Activated T-cell treated with anti-CD3 and anti-CD28 coated beads, Interleukin-2, amount 50 U/mL, for 72 hours (primary cell): ENCODE results near the gene FES. TPM values are rescaled to one million over a fixed set of nuclear protein-coding genes. Genes with fewer than 3 reads are reported as not detected.
"Not testable (repeated sequence)": the region's sequence is repeated elsewhere in the genome, so short reads cannot be mapped to it uniquely, and the experiment has no call there.

Experiments
- ATAC-seq, 2 donors: fragments of 150-1000 bp; cut with Tn5 transposase; replicated peaks in 1 of 2; 2 replicates each; pipeline ENCODE4 v1.10.0; 2021; ENCODE audit warnings: moderate library complexity in 2 of 2, mild to moderate bottlenecking in 1 of 2
- DNase-seq, 2 donors: peaks; one replicate each; pipeline ENCODE4 v3.0.0; 2021 to 2022; ENCODE audit warnings: mixed read lengths in 1 of 2
- H3K27ac Mint-ChIP-seq: one replicate; pipeline ENCODE4 v1.8.0; 2022; ENCODE audit warnings: mild to moderate bottlenecking, moderate library complexity, mixed read lengths
- H3K27me3 Mint-ChIP-seq: one replicate; pipeline ENCODE4 v1.8.0; 2022; ENCODE audit warnings: low read depth, mixed read lengths
- H3K36me3 Mint-ChIP-seq, 2 donors: one replicate each; pipeline ENCODE4 v1.8.0; 2022; ENCODE audit warnings: mixed read lengths in 2 of 2, mild to moderate bottlenecking in 1 of 2; ENCODE audit not compliant: insufficient read depth in 2 of 2
- H3K4me1 Mint-ChIP-seq: one replicate; pipeline ENCODE4 v1.8.0; 2022; ENCODE audit warnings: low read depth, mixed read lengths
- H3K4me3 Mint-ChIP-seq, 2 donors: one replicate each; pipeline ENCODE4 v1.8.0; 2022; ENCODE audit warnings: mild to moderate bottlenecking in 2 of 2, mixed read lengths in 2 of 2, moderate library complexity in 2 of 2
- H3K9me3 Mint-ChIP-seq, 2 donors: one replicate each; pipeline ENCODE4 v1.8.0; 2022; ENCODE audit warnings: mixed read lengths in 2 of 2
- total RNA-seq, 2 donors: library from RNA; stranded (reverse); gene quantifications; one replicate each; pipeline ENCODE4 v1.2.3, GENCODE V29; 2022

Gene FES
- total RNA-seq, 2 donors from 2014 or later, result 68.3 to 81.5 TPM

DNA sequence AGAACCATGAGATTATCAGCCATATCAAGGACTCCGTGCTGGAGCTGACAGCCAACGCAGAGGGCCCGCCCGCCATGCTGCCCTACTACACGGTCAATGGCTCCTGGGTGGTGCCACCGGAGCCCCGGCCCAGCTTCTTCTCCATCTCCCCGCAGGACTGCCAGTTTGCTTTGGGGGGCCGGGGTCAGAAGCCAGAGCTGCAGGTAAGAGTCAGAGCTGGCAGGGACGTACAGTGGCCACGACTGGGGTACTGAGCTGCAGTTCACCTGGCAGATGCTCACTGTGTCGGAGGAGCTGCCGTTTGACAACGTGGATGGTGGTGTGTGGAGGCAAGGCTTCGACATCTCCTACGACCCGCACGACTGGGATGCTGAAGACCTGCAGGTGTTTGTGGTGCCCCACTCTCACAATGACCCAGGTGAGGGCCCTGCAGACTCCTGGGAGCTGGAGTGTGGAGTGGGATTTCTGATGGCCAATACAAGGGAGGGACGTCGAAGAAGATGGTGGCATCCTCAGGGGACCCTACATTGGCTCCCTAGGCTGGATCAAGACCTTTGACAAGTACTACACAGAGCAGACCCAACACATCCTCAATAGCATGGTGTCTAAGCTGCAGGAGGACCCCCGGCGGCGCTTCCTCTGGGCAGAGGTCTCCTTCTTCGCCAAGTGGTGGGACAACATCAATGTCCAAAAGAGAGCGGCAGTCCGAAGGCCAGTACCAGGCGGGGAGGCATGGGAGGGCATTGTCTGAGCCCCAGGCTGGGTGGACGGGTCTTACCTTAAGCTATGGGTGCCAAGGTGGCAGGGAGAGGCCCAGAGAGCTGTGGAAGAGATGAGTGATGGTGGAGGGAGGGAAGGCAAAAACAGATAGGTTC is 21.2 kb downstream of the FES start:
- Mint-ChIP-seq H3K4me3 (no peak overlapping the region), H3K27ac (peak overlapping the region; percentile 22), H3K9me3 (no peaks in the 10 kb centered on the region), H3K4me1 (peaks cover 30% of the 10 kb centered on the region), H3K36me3 (peaks cover 5 to 25% of the 10 kb centered on the region in 2 donors), H3K27me3 (no peaks in the 10 kb centered on the region)
- DNase-seq (peak in 1 of 2 donors; percentile 1), ATAC-seq (no peak)

DNA sequence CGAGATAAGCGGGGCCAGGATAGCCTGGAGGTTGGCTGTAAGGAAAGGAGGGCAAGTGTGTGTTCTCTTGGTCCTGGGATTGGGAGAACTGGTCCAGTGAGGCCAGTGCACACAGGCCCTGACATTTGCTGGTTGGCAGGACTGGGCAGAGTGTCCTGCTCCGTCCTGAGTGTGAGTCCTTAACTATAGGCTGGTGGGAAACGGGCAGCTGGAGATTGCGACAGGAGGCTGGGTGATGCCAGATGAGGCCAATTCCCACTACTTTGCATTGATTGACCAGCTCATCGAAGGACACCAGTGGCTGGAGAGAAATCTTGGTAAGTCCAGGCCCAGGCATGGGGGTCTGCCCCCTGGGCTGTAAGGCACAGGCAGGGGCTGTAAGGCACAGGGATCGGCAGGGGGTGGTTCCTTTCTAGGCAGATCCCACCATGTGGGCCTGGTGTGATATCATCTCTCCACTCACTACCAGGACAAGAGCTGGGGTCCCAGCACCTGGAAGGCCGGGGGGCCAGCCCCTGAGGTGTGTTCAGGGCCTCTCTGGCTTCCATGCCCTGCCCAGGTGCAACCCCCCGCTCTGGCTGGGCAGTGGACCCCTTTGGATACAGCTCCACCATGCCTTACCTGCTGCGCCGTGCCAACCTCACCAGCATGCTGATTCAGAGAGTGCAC is 22.0 kb downstream of the FES start:
- peaks cover 26% of the 10 kb centered on the region for H3K4me1 Mint-ChIP-seq
- H3K27ac Mint-ChIP-seq, result no peak overlapping the region

DNA sequence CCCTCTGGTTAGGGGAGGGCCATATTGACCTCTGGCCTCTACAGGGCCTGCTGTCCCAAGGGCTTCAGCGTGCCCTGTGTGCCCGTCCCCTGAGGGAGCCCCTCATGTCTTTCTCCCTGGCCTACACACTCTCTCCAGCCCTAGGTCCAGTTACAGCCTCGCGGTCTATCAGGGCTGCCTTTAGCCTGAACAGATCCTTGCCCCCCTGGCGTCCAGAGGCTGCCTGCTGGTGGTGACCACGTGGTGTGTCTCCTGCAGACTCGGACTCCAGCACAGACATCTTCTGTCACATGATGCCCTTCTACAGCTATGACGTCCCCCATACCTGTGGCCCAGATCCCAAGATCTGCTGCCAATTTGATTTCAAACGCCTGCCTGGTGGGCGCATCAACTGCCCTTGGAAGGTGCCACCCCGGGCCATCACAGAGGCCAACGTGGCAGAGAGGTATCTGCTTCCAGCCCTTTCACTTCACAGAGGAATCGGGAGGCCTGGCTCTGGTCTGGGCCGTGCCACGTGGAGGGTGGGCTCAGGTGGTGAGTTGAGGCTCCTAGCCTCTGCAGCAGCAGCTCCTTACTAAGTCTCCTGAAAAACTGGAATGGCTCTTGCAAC is 22.9 kb downstream of the FES start:
- DNase-seq (no peak), ATAC-seq (no peak)
- Mint-ChIP-seq H3K27me3 (no peaks in the 10 kb centered on the region), H3K4me1 (peaks cover 18% of the 10 kb centered on the region), H3K36me3 (peaks cover 5 to 25% of the 10 kb centered on the region in 2 donors), H3K4me3 (no peak overlapping the region), H3K9me3 (no peaks in the 10 kb centered on the region), H3K27ac (no peak overlapping the region)

More for the DNA sequence above, 22.0 kb downstream of the FES start:
- Mint-ChIP-seq H3K4me3 (no peak overlapping the region), H3K27me3 (no peaks in the 10 kb centered on the region), H3K36me3 (peaks cover 5 to 25% of the 10 kb centered on the region in 2 donors), H3K9me3 (no peaks in the 10 kb centered on the region)
- peak in 1 of 2 donors; percentile 4 for DNase-seq
- no peak for ATAC-seq

DNA sequence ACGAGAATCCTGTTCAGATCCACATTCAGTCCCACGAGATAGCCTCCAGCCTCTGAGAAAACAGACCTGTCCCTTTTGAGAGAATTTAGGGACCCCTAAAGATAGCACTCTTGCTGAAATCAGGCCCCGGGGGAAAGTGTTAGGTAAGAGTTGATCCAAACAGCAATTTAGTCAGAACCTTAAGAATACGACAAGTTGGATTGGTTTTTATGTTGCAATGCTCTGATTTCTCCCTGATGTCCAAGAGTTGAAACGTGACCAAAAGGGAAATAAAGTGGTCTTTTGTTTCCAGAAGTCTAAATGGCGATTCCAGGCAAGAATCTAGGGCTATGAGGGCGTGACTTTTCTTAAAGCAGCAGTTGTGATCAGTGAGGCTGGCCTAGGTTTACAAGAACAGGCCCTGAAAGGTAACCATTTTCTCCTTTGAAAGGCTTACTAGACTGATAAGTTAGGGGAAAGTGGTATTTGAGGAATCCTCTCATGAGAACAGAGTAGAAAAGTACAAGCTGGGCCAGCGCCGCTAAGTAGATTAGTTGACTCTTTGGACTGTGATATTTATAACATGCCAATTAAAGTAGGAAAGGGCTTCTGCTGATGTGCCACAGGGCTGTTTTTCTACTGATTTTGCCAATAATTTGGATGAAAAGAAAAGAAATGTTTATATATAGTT is 23.7 kb downstream of the FES start:
- H3K36me3 Mint-ChIP-seq, result peaks cover 5 to 26% of the 10 kb centered on the region in 2 donors
- H3K4me1 Mint-ChIP-seq, result peaks cover 18% of the 10 kb centered on the region

DNA sequence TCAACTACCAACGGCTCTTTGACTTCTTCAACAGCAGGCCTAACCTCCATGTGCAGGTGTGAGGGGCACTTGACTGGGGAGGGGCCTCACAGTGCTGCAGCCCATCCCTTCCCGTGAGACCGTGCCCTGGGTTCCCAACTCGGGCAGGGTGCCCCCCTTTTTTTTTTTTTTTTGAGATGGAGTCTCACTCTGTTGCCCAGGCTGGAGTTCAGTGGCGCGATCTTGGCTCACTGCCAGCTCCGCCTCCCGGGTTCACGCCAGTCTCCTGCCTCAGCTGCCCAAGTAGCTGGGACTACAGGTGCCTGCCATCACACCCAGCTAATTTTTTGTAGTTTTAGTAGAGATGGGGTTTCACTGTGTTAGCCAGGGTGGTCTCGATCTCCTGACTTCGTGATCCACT is 25.1 kb downstream of the FES start:
- peaks cover 5 to 33% of the 10 kb centered on the region in 2 donors for H3K36me3 Mint-ChIP-seq
- ATAC-seq, H3K27me3 Mint-ChIP-seq, H3K4me3 Mint-ChIP-seq, DNase-seq, H3K9me3 Mint-ChIP-seq, H3K27ac Mint-ChIP-seq: not testable (repeated sequence)
- H3K4me1 Mint-ChIP-seq, result peaks cover 13% of the 10 kb centered on the region

More for the DNA sequence above, 23.7 kb downstream of the FES start:
- no peaks in the 10 kb centered on the region for H3K9me3 Mint-ChIP-seq
- no peaks in the 10 kb centered on the region for H3K27me3 Mint-ChIP-seq
- ATAC-seq, result no peak
- no peak overlapping the region for H3K27ac Mint-ChIP-seq
- DNase-seq, result no peak
- H3K4me3 Mint-ChIP-seq, result no peak overlapping the region

DNA sequence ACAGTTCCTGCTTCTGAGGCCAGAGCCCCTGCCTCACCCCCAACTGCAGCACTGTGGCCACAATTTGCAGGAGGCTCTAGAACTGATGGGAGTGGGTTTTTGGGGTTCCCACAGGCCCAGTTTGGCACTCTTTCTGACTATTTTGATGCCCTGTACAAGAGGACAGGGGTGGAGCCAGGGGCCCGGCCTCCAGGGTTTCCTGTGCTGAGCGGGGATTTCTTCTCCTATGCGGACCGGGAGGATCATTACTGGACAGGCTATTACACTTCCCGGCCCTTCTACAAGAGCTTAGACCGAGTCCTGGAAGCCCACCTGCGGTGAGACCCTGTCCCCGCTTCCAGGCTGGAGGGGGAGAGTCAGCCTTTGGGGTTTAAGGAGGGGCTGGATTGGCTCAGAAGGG is 25.7 kb downstream of the FES start:
- H3K27ac Mint-ChIP-seq, result no peak overlapping the region
- H3K36me3 Mint-ChIP-seq, result peaks cover 5 to 32% of the 10 kb centered on the region in 2 donors
- H3K4me1 Mint-ChIP-seq, result peaks cover 13% of the 10 kb centered on the region
- no peaks in the 10 kb centered on the region for H3K27me3 Mint-ChIP-seq
- H3K4me3 Mint-ChIP-seq, result no peak overlapping the region
- ATAC-seq (no peak), DNase-seq (no peak)
- H3K9me3 Mint-ChIP-seq, result no peaks in the 10 kb centered on the region

DNA sequence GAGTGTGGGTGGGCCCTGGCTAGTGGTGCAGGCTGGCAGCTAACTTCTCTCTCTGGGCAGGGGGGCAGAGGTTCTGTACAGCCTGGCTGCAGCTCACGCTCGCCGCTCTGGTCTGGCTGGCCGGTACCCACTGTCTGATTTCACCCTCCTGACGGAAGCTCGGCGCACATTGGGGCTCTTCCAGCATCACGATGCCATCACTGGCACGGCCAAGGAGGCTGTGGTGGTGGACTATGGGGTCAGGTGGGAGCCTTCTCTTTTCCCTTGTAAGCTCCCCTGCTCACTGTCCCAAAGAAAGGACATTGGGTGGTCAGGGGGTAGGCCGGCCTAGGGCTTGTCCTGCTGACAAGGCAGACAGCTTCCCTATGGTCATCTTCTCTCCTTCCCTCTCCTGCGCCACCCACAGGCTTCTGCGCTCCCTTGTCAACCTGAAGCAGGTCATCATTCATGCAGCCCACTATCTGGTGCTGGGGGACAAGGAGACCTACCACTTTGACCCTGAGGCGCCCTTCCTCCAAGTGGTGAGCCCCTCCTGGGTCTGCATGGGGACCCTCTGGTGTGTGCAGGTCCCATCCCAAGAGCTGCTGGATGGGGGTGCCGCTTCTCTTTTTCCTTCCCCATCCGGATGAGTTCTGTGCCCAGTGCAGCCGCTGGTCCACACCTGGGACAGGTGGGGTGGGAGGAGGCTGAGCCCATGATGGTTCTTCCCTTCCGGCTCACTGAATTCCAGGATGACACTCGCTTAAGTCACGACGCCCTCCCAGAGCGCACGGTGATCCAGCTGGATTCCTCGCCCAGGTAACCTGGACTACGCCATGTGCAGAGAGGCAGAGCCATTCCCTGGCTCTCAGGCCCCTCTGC is 26.4 kb downstream of the FES start:
- Mint-ChIP-seq H3K27me3 (no peaks in the 10 kb centered on the region), H3K36me3 (peaks cover 1 to 25% of the 10 kb centered on the region in 2 donors), H3K4me3 (no peak overlapping the region), H3K27ac (no peak overlapping the region), H3K9me3 (no peaks in the 10 kb centered on the region), H3K4me1 (peaks cover 6% of the 10 kb centered on the region)
- DNase-seq, result no peak
- no peak for ATAC-seq

DNA sequence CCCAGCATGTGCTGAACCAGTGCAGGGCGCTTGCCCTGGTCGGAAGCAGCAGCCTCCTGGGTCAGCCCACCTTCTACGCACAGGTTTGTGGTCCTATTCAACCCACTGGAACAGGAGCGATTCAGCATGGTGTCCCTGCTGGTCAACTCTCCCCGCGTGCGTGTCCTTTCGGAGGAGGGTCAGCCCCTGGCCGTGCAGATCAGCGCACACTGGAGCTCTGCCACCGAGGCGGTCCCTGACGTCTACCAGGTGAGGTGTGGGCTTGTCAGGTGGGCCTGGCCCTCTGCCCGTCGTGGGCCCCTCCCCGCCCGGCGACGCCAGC is 27.0 kb downstream of the FES start:
- Mint-ChIP-seq H3K4me3 (no peak overlapping the region), H3K36me3 (peaks cover 1 to 20% of the 10 kb centered on the region in 2 donors), H3K9me3 (no peaks in the 10 kb centered on the region), H3K27me3 (no peaks in the 10 kb centered on the region), H3K4me1 (peaks cover under 1% of the 10 kb centered on the region), H3K27ac (no peak overlapping the region)
- DNase-seq (no peak), ATAC-seq (no peak)

DNA sequence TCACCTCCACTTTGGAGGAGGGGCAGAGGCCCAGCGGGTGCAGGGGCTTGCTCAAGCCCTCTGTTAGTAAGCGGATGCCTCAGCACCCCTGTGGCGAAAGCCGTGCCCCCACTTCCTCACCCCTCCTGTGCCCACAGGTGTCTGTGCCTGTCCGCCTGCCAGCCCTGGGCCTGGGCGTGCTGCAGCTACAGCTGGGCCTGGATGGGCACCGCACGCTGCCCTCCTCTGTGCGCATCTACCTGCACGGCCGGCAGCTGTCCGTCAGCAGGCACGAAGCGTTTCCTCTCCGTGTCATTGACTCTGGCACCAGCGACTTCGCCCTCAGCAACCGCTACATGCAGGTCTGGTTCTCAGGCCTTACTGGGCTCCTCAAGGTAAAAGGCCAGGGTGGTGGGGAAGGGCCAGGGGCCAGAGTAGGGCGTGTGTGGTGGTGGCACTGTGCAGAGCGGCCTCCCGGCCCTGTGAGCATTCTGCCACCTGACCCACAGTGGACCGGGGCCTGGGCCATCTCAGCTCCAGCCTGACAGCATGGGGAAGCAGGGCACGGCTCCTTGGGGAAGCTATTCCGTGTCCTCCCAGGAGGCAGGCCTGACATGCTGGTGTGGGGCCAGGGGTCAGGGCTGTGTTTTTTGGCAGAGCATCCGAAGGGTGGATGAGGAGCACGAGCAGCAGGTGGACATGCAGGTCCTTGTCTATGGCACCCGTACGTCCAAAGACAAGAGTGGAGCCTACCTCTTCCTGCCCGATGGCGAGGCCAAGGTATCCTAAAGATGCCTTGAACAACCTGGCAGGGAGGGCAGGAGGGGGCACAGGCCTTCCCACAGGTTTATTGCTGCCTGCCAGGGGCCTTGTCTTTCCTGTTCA is 27.8 kb downstream of the FES start:
- DNase-seq, result no peak
- Mint-ChIP-seq H3K27ac (no peak overlapping the region), H3K27me3 (no peaks in the 10 kb centered on the region), H3K9me3 (no peaks in the 10 kb centered on the region), H3K36me3 (peaks cover 3 to 21% of the 10 kb centered on the region in 2 donors), H3K4me3 (no peak overlapping the region), H3K4me1 (no peaks in the 10 kb centered on the region)
- no peak for ATAC-seq

DNA sequence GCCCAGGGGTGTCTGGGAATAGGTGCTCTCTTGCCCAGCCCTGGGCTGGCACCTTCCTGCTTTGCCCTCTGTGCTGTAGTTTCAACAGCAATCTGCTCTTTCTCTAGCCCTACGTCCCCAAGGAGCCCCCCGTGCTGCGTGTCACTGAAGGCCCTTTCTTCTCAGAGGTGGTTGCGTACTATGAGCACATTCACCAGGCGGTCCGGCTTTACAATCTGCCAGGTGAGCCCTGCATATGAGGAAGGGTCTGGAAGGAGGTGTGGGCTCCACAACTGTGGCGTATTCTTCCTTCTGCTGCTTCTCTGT is 28.4 kb downstream of the FES start:
- ATAC-seq (no peak), DNase-seq (no peak)
- H3K27ac Mint-ChIP-seq, result no peak overlapping the region
- no peaks in the 10 kb centered on the region for H3K4me1 Mint-ChIP-seq
- H3K9me3 Mint-ChIP-seq, result no peaks in the 10 kb centered on the region
- H3K27me3 Mint-ChIP-seq, result no peaks in the 10 kb centered on the region
- H3K4me3 Mint-ChIP-seq, result no peak overlapping the region
- H3K36me3 Mint-ChIP-seq, result peaks cover 3 to 22% of the 10 kb centered on the region in 2 donors

DNA sequence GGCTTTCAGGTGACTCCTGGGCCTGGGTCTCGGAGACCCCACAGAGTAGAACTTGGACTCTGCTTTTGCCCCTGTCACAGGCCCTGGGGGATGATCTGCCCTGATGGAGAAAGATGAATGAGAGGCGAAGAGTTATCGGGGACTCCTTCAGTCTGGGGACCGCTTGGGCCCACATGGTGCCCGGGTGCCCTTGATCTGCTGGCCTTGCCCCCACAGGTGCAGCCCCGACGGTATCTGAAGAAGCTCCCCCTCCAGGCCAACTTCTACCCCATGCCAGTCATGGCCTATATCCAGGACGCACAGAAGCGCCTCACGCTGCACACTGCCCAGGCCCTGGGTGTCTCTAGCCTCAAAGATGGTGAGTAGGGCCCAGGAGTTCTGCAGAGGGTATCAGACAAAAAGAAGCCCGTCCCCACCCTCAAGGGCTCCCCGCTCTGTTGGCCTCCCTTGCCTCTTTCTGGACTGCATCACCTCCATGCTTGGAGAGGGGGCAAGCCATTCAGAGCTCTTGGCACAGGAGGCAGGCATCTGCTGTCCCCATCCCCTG is 29.2 kb downstream of the FES start:
- H3K9me3 Mint-ChIP-seq, result no peaks in the 10 kb centered on the region
- DNase-seq (no peak), ATAC-seq (no peak)
- no peaks in the 10 kb centered on the region for H3K27me3 Mint-ChIP-seq
- H3K4me3 Mint-ChIP-seq, result no peak overlapping the region
- H3K36me3 Mint-ChIP-seq, result peaks cover 3 to 24% of the 10 kb centered on the region in 2 donors
- no peaks in the 10 kb centered on the region for H3K4me1 Mint-ChIP-seq
- no peak overlapping the region for H3K27ac Mint-ChIP-seq
